Fibroblast of skin of right biceps (primary cell): ENCODE measurements around the gene SCAMP2.
A peak's percentile ranks its signal among the peaks of the same experiment; 100 is the strongest.

Experiments
- DNase-seq: peaks from one replicate; pipeline ENCODE4 v3.0.0-alpha.2; 2013

The SCAMP2 gene

GRCh38 chr15:74837482-74838136, 35.6 kb downstream of the SCAMP2 start:
- no peak for DNase-seq

- no peak for DNase-seq
Observed at GRCh38 chr15:74836846-74837245, 36.3 kb downstream of the SCAMP2 start.

GRCh38 chr15:74835312-74835823, 37.8 kb downstream of the SCAMP2 start:
- DNase-seq = peak; percentile 49

GRCh38 chr15:74833376-74834107, 39.6 kb downstream of the SCAMP2 start:
- no peak for DNase-seq

GRCh38 chr15:74832826-74833225, 40.3 kb downstream of the SCAMP2 start:
- no peak for DNase-seq

- DNase-seq = no peak
Observed at GRCh38 chr15:74831813-74832495, 41.2 kb downstream of the SCAMP2 start.

- DNase-seq = no peak
Observed at GRCh38 chr15:74830868-74831267, 42.3 kb downstream of the SCAMP2 start.

- no peak for DNase-seq
Observed at GRCh38 chr15:74829991-74830390, 43.2 kb downstream of the SCAMP2 start.

- no peak for DNase-seq
Observed at GRCh38 chr15:74829486-74829885, 43.7 kb downstream of the SCAMP2 start.

GRCh38 chr15:74828835-74829234, 44.3 kb downstream of the SCAMP2 start:
- DNase-seq = no peak

GRCh38 chr15:74827614-74828013, 45.6 kb downstream of the SCAMP2 start:
- no peak for DNase-seq

- no peak for DNase-seq
Observed at GRCh38 chr15:74826921-74827320, 46.2 kb downstream of the SCAMP2 start.

GRCh38 chr15:74826364-74826819, 46.8 kb downstream of the SCAMP2 start, which contains the start of gene CPLX3:
CPLX3 (plus strand) TSS chr15:74826627; CDS start chr15:74826704, 77 bp downstream.
- DNase-seq = peak; percentile 24

GRCh38 chr15:74825866-74826265, 47.3 kb downstream of the SCAMP2 start:
- DNase-seq = no peak

- DNase-seq = no peak
Observed at GRCh38 chr15:74824976-74825375, 48.2 kb downstream of the SCAMP2 start.

- no peak for DNase-seq
Observed at GRCh38 chr15:74823324-74823723, 49.8 kb downstream of the SCAMP2 start.

- DNase-seq = no peak
Observed at GRCh38 chr15:74822233-74822632, 50.9 kb downstream of the SCAMP2 start.

GRCh38 chr15:74821790-74822158, 51.4 kb downstream of the SCAMP2 start:
- DNase-seq = no peak

GRCh38 chr15:74821091-74821789, 51.9 kb downstream of the SCAMP2 start:
- DNase-seq = no peak

- DNase-seq = no peak
Observed at GRCh38 chr15:74820056-74820455, 53.1 kb downstream of the SCAMP2 start.

- peak; percentile 13 for DNase-seq
Observed at GRCh38 chr15:74817370-74817737, 55.8 kb downstream of the SCAMP2 start.

- DNase-seq = no peak
Observed at GRCh38 chr15:74816624-74817369, 56.4 kb downstream of the SCAMP2 start.
